Lung (tissue), 12 donors: ENCODE results near the gene SCFD1. TPM values are rescaled to one million over a fixed set of nuclear protein-coding genes. Genes with fewer than 3 reads are reported as not detected.

Experiments
- ATAC-seq: fragments of 200-7000 bp; cut with Tn5 transposase; one replicate; pipeline ENCODE4 v1.9.1; 2020; ENCODE audit warnings: moderate number of reproducible peaks; ENCODE audit not compliant: insufficient read depth, low FRiP score
- DNase-seq, 3 donors: peaks; one replicate each; pipeline ENCODE4 v3.0.0-alpha.2; 2013 to 2017
- H3K27ac ChIP-seq, 2 donors: one replicate each; pipeline ENCODE4 v1.5.1; 2013; ENCODE audit warnings: mild to moderate bottlenecking in 2 of 2, moderate library complexity in 2 of 2, control low read depth in 1 of 2, inconsistent platforms in 1 of 2, low read depth in 1 of 2, low read length in 1 of 2
- H3K27me3 ChIP-seq, 3 donors: one replicate each; pipeline ENCODE4 v1.5.1; 2013; ENCODE audit warnings: low read length in 2 of 3; ENCODE audit not compliant: control insufficient read depth in 3 of 3, insufficient read depth in 3 of 3
- H3K36me3 ChIP-seq, 4 donors: one replicate each; pipeline ENCODE4 v1.5.1; 2013; ENCODE audit warnings: low read length in 4 of 4, mild to moderate bottlenecking in 1 of 4, moderate library complexity in 1 of 4; ENCODE audit not compliant: control insufficient read depth in 4 of 4, insufficient read depth in 4 of 4
- H3K4me1 ChIP-seq, 5 donors: one replicate each; pipeline ENCODE4 v1.5.1; 2013; ENCODE audit warnings: low read length in 5 of 5, mild to moderate bottlenecking in 2 of 5, moderate library complexity in 1 of 5; ENCODE audit not compliant: control insufficient read depth in 5 of 5, insufficient read depth in 5 of 5
- H3K4me3 ChIP-seq: one replicate; pipeline ENCODE4 v1.5.1; 2013; ENCODE audit warnings: mild to moderate bottlenecking, control low read depth, moderate library complexity
- H3K9ac ChIP-seq, 2 donors: one replicate each; pipeline ENCODE4 v1.5.1; 2013; ENCODE audit warnings: low read length in 2 of 2, control low read depth in 1 of 2; ENCODE audit not compliant: insufficient read depth in 1 of 2
- H3K9me3 ChIP-seq, 4 donors: one replicate each; pipeline ENCODE4 v1.5.1; 2013; ENCODE audit warnings: low read length in 3 of 4, mild to moderate bottlenecking in 1 of 4, moderate library complexity in 1 of 4; ENCODE audit not compliant: control insufficient read depth in 4 of 4, insufficient read depth in 3 of 4
- CTCF ChIP-seq: IDR thresholded peaks from 2 replicates; pipeline ENCODE4 v1.5.1; 2012; ENCODE audit warnings: mild to moderate bottlenecking; ENCODE audit errors: control extremely low read depth, extremely low read depth
- WGBS, 2 donors: extraction: QIAGEN DNeasy Blood & Tissue Kit; methylation state at CpG; one replicate each; pipeline ENCODE4 v1.1.7; 2013; 5-methylcytosine and 5-hydroxymethylcytosine counted together
- polyA plus RNA-seq, 2 donors: library from polyadenylated mRNA; stranded (reverse); fragments of 200-250 nt; gene quantifications; one replicate each; pipeline ENCODE4 v1.2.1, GENCODE V29; 2013
- total RNA-seq, 2 donors: library from RNA; depleted of rRNA in 1 of 2; stranded (reverse); fragments of >200 nt in 1 of 2; gene quantifications; one replicate each; pipeline ENCODE4 v1.2.1, GENCODE V29; 2014 to 2021
- donor health status: control.
- donor health status: control.
- donor health status: Bipolar disorder and iron deficiency.
- donor health status: healthy.
- donor health status: DM: yes; HTN: yes; CAD: no.

SCFD1 gene
- total and polyA plus RNA-seq, 4 donors, result 36.5 to 232 (median 87.7) TPM

GRCh38 chr14:30759172-30760125 lies 137.3 kb downstream of the SCFD1 start:
- Histone ChIP-seq H3K4me3 (no peak overlapping the region), H3K9ac (no peak overlapping the region), H3K36me3 (no peaks in the 10 kb centered on the region), H3K4me1 (no peaks in the 10 kb centered on the region), H3K9me3 (peaks cover 0 to 9% (median 6%) of the 10 kb centered on the region in 4 donors), H3K27ac (no peak overlapping the region), H3K27me3 (no peaks in the 10 kb centered on the region)
- DNase-seq (no peak), ATAC-seq (no peak)
- TF ChIP-seq CTCF, result no peak
- WGBS, 2 donors, result 81 to 91% methylated on average over 7 of the region's 7 CpGs

- ATAC-seq (no peak), DNase-seq (no peak)
- no peak overlapping the region for H3K27ac ChIP-seq
- H3K9ac ChIP-seq, result no peak overlapping the region
- peaks cover 0 to 9% (median 6%) of the 10 kb centered on the region in 4 donors for H3K9me3 ChIP-seq
- no peak overlapping the region for H3K4me3 ChIP-seq
- H3K27me3 ChIP-seq, result no peaks in the 10 kb centered on the region
- WGBS, 2 donors, result 40 to 84% methylated on average over 1 of the region's 1 CpG
- no peaks in the 10 kb centered on the region for H3K36me3 ChIP-seq
- H3K4me1 ChIP-seq, result no peaks in the 10 kb centered on the region
- no peak for TF ChIP-seq CTCF
Measured at GRCh38 chr14:30763891-30764290, 141.8 kb downstream of the SCFD1 start.

GRCh38 chr14:30767624-30768023 lies 145.5 kb downstream of the SCFD1 start:
- peaks cover 0 to 7% (median 5%) of the 10 kb centered on the region in 4 donors for H3K9me3 ChIP-seq
- no peak overlapping the region for H3K9ac ChIP-seq
- DNase-seq, result no peak
- no peak overlapping the region for H3K27ac ChIP-seq
- ATAC-seq, result no peak
- no peaks in the 10 kb centered on the region for H3K36me3 ChIP-seq
- no peak for TF ChIP-seq CTCF
- H3K4me3 ChIP-seq, result no peak overlapping the region
- H3K27me3 ChIP-seq, result no peaks in the 10 kb centered on the region
- 93 to 96% methylated on average over 4 of the region's 4 CpGs for WGBS, 2 donors
- no peaks in the 10 kb centered on the region for H3K4me1 ChIP-seq
